Stimulated activated effector memory CD8-positive, alpha-beta T cell treated with anti-CD3 and anti-CD28 coated beads, Interleukin-12 subunit alpha, Interleukin-12 subunit beta, amount 100 ng/mL, for 72 hours (primary cell): ENCODE measurements around the gene LRRC8E.

Experiments
- ATAC-seq: fragments of 150-1000 bp; cut with Tn5 transposase; 2 replicates; pipeline ENCODE4 v1.10.0; 2021
- DNase-seq, 2 donors: peaks; one replicate each; pipeline ENCODE4 v3.0.0; 2021 to 2022; ENCODE audit warnings: low spot score in 2 of 2
- H3K27ac Mint-ChIP-seq: one replicate; pipeline ENCODE4 v1.8.0; 2022; ENCODE audit warnings: mild to moderate bottlenecking, mixed read lengths
- H3K36me3 Mint-ChIP-seq: one replicate; pipeline ENCODE4 v1.8.0; 2022; ENCODE audit warnings: mild to moderate bottlenecking, mixed read lengths
- H3K4me1 Mint-ChIP-seq: one replicate; pipeline ENCODE4 v1.8.0; 2022; ENCODE audit warnings: mixed read lengths
- H3K4me3 Mint-ChIP-seq: one replicate; pipeline ENCODE4 v1.8.0; 2022; ENCODE audit warnings: mild to moderate bottlenecking, mixed read lengths
- H3K9me3 Mint-ChIP-seq: one replicate; pipeline ENCODE4 v1.8.0; 2022; ENCODE audit warnings: mixed read lengths

Gene LRRC8E

DNA sequence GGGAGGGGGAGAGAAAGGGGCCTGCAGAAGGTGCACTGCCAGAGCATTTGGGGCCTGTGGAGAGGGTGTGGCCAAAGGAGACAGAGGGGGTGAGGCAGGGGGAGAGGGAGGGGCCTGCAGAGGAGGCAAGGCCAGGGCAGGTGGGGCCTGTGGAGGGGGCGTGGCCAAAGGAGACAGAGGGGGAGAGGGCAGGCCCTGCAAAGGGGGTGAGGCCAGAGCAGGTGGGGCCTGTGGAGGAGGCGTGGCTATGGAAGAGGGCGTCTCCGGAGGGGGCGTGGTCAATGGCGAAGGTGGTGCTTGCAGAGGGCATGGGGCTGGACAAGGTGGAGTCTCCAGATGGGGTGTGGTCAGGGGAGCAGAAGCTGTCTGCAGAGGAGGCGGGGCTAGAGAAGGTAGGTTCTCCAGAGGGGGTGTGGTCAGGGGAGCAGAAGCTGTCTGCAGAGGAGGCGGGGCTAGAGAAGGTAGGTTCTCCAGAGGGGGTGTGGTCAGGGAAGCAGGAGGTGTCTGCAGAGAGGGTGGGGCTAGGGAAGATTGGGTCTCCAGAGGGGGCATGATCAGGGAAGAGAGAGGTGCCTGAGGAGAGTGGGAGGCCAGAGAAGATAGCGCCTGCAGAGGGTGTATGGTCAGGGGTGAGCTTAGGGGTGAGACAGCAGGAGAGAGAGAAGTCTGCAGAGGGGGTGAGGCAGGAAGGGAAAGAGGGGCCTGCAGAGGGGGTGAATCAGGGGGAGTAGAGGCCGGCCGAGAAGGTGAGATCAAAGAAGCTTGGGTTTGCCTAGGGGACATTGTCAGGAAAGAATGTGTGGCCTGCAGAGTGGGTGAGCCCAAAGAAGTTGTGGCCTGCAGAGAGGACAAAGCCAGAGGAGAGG is 17.5 kb upstream of the LRRC8E start:
- Mint-ChIP-seq H3K36me3 (no peaks in the 10 kb centered on the region), H3K4me3 (peak overlapping the region; percentile 80), H3K4me1 (peaks cover 24% of the 10 kb centered on the region), H3K27ac (no peak overlapping the region), H3K9me3 (peaks cover 2% of the 10 kb centered on the region)
- ATAC-seq (no peak), DNase-seq (peak; percentile 33 to 76)

DNA sequence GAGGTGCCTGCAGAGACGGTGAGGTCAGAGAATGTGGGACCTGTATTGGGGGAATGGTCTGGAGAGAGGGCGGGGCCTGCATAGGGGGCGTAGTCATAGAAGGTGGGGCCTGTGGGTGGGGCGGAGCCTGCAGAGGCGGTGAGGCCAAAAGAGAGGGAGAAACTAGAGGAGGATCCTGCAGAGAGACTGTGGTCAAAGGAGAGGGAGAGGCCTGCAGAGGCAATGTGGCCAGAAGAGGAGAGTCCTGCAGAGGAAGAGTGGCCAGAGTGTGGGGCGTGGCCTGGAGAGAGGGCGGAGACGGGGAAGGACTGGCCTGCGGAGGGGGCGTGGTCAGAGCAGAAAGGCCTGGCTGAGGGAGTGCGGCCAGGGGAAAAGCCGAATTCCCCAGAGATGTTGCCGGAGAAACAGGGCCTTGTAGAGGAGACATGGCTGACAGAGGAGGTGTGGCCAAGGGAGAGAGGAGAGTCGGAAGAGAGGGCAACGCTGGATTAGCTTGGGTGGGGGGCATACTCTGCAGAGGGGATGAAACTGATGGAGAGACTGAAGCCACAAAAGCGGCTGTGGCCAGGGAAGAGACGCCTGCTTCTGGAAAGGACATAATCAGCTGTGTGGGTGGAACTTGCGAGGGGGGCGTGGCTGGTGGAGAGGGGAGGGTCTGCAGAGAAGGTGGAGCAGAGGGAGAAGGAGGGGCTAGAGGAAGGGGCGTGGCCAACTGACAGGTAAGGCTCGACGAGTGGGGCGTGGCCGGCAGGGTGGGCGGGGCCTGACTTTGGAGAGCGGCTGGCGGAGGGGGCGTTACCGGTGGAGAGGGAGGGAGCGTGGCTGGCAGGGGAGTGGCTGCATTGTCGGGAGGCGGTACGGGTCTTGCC is 16.6 kb upstream of the LRRC8E start:
- Mint-ChIP-seq H3K4me3 (peak overlapping the region; percentile 80), H3K27ac (no peak overlapping the region), H3K9me3 (peaks cover 2% of the 10 kb centered on the region), H3K36me3 (no peaks in the 10 kb centered on the region), H3K4me1 (peaks cover 24% of the 10 kb centered on the region)
- DNase-seq (peak; percentile 61 to 89), ATAC-seq (no peak)

DNA sequence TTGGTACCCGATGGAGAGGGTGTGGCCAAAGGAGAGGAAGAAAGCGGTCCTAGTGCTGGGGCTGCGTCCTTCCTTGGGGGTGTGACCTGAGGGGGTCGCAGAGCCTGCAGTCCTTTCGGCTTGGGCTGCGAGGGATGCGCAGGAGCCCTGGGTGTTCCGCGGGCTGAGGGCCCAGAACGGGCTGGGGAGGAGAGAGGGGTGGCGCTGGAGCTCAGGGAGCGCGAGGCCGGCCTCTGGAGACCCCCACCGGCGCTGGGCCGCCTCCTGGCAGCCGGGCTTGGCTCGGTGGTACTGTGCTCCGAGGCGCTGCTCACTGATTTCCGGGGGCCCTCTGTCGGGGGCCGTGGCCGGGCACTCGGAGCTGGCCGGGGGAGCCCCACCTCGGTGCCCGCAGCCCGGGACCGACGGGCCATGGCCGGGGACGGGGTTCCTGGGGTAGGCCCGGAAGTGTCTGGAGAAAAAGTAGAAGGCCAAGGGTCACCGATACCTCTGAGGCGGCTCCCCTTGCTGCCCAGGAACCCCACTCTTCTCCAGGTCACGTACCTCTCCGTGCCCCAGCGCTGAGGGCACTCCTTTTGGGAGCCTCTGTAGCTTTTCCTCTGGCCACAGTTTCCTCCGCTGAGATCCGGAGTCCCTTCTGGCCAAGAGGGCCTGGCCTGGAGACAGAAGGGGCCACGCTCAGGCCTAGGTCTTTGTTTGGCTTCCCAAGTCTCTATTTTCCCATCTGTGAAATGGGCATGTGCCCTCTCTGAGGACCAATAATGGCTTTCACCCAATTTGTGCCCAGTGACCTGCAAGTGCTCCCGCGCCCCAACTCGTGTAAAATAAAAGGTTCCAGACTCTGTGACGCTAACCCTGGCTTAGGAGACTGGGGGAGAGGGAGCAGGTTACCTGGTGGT is 15.8 kb upstream of the LRRC8E start:
- no peak for DNase-seq
- ATAC-seq = no peak
- H3K4me3 Mint-ChIP-seq = peak overlapping the region; percentile 80
- H3K36me3 Mint-ChIP-seq = no peaks in the 10 kb centered on the region
- no peak overlapping the region for H3K27ac Mint-ChIP-seq
- peaks cover 2% of the 10 kb centered on the region for H3K9me3 Mint-ChIP-seq
- H3K4me1 Mint-ChIP-seq = peaks cover 24% of the 10 kb centered on the region

DNA sequence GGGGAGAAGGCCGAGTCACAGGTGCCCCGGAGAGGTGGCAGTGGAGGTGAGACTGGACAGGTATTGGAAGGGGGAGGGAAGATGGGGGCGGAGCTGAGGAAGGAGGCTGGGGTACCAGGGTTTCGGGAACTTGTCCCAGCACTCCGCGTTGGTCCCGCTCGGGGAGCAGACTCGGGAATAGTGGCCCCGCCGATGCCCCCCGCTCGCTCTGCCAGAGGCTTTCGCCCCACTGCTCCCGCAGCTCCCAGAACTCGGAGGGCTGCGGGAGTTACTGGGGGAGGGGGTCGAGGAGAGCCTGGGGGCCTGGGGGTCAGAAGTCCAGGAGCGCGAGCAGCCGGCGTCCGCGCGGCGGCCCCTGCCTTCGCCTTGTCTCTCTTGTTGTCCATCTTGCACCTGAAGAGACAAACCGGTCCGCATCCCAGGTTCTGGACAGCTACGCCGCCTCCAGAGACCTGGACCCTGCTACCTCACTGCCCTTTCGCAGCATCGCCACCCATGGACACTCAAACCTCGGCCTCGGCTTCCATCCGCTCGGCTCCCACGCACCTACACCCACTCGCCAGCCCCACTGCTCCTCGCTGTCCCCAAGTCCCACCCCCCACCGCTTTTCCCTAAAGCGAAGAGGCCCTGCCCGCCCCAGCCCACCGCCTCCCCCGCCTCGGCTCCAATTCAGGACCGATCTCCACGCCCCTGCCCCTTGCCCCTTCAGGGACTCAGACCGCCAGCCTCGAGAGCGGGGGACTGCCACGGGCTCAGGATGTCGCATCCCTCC is 14.8 kb upstream of the LRRC8E start:
- no peak for ATAC-seq
- H3K27ac Mint-ChIP-seq = no peak overlapping the region
- DNase-seq = no peak
- no peaks in the 10 kb centered on the region for H3K36me3 Mint-ChIP-seq
- peak overlapping the region; percentile 44 for H3K4me3 Mint-ChIP-seq
- peaks cover 2% of the 10 kb centered on the region for H3K9me3 Mint-ChIP-seq
- H3K4me1 Mint-ChIP-seq = peaks cover 22% of the 10 kb centered on the region

DNA sequence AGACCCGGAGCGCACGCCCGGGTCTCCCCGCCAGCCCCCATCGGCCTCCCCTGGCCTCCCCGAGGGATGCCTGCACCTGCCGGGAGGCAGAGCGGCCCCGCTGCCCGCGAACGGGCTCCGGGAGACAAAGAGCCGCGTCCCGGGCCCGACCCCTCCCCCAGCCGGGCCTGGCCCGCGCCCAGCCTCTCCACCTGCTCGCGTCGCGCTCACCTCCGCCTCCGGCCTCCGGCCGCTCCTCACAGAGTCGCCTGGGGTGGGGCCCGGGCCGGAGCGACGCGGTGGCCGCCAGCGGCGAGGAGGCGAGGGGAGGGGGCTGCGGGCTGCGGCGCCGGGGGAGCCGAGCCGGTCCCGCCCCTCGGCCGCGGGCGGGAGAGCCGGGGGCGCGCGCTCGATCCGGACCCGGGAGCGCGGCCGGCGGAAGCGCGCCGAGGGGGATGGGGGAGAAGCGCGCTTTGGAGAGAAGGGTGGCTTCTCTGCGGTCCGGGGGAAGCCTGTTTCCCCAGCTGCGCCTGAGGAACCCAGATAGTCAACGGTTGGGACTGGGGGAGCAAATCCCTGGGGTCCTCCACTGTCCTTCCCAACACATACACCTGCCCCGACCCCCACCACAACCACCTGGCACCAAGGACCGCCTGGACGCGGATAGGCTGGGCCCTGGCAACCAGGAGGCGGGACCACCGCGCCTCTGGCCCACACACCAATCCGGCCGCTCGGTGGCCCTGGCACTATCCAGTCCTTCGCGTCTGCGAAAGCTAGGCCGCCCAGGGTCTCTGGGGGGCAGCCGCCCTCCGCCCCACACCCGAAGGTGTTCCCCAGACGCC is 14.0 kb upstream of the LRRC8E start, which contains the start of gene PRR36:
Gene PRR36, minus strand, starts transcription at position 315 of the 821 bp plus-strand sequence. CDS start 701 bp downstream, outside the sequence.
- Mint-ChIP-seq H3K27ac (no peak within 1 kb of the TSS), H3K9me3 (peaks cover 2% of the 10 kb centered on the region), H3K36me3 (no peaks in the 10 kb centered on the region), H3K4me1 (peaks cover 17% of the 10 kb centered on the region), H3K4me3 (peak within 1 kb of the TSS; percentile 53)
- DNase-seq = no peak
- ATAC-seq = no peak

DNA sequence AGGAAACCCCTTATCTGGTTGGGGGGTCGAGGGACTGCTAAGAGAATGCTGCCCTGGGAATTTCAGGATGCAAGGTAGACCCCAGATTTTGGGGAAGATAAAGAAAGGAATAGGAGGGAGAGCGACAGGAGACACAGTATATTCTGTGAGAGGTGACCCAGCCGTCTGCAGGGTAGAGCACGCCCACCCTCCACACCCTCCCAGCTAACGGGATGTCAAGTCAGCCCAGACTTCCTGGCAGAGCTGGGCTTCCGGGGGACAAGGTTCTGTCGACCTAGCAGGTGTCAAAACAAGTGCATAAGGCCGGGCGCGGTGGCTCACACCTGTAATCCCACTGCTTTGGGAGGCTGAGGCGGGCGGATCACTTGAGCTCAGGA is 13.4 kb upstream of the LRRC8E start:
- peaks cover 17% of the 10 kb centered on the region for H3K4me1 Mint-ChIP-seq
- peak overlapping the region; percentile 53 for H3K4me3 Mint-ChIP-seq
- ATAC-seq (no peak), DNase-seq (no peak)
- no peak overlapping the region for H3K27ac Mint-ChIP-seq
- no peaks in the 10 kb centered on the region for H3K36me3 Mint-ChIP-seq
- H3K9me3 Mint-ChIP-seq = peaks cover 2% of the 10 kb centered on the region

DNA sequence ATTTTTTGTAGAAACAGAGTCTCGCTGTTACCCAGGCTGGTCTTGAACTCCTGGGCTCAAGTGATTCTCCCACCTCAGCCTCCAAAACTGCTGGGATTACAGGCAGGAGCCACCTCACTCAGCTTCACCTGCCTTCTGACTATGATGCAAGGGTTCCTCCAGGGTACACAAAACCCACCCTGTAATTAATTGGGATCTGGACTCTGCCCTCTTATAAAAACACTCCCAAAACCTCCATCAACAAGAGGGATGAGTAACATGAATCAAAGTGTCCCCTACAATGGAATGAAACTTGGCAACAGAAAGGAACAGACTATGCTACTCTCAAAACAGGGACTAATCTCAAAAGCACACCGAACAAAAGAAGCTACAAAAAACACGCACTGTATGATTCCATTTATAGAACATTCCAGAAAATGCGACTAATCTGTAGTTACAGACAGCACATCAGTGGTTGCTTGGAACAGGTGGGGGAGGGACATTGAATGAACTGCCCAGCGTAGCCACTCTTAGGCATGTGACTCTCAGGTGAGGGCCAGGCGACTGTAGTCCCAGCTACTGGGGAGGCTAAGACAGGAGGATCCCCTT is 11.0 kb upstream of the LRRC8E start:
- H3K36me3 Mint-ChIP-seq = no peaks in the 10 kb centered on the region
- H3K4me3 Mint-ChIP-seq = no peak overlapping the region
- no peaks in the 10 kb centered on the region for H3K4me1 Mint-ChIP-seq
- H3K9me3 Mint-ChIP-seq = no peaks in the 10 kb centered on the region
- ATAC-seq (no peak), DNase-seq (no peak)
- no peak overlapping the region for H3K27ac Mint-ChIP-seq

DNA sequence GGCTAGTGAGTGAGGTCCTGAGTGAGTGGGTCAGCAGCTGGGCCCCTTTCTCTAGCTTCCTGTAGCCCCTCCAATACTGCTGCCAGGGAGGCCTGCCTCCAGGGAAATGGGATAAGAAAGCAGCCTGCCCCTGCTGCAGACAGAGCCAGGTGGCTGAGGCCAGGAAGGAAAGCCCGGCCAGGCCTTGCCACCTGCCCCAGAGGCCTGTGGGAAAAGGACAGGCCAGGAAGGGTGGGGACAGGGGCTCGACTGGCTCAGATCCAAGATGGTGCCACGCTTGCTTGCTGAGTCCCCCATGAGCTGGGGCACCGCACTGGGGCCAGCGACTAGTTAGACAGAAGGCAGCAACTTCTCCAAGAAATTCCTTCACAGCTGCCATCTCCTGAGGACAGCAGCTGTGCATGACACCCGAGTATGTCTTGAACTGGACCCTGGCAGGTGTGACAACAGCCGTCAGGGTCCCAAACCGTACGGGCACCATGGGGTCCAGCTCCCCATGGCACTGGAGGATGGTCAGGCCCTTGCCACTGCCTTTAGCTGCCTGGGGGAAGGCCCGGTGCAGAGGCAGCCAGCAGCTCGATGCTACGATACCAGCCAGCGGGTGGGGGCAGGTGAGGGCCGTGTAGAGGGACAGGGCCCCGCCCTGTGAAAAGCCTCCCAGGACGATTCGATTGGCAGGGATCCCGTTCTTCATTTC is 9.1 kb upstream of the LRRC8E start:
- Mint-ChIP-seq H3K4me3 (no peak overlapping the region), H3K36me3 (no peaks in the 10 kb centered on the region)
- ATAC-seq = peak; percentile 22

DNA sequence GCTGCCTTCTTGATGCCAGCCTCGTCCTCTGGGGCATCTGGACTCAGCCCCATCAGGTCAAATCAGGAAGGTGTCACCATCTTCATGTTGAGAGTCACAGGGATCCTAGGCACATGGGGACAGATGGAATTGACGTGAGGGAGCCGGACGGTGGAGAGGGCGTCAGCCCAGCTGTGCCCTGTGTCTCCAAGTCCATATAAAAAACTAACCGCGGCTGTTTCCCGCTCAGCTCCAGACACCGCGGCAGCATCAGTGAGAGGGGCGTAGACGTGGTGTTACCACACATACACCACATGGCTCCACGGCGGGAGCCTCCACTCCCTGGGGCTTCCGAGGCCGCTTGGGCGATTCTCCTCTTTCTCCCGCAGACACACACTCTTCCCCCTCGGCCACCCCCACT is 8.5 kb upstream of the LRRC8E start:
- peak; percentile 28 for ATAC-seq
- Mint-ChIP-seq H3K4me3 (no peak overlapping the region), H3K36me3 (no peaks in the 10 kb centered on the region), H3K27ac (no peak overlapping the region), H3K9me3 (no peaks in the 10 kb centered on the region), H3K4me1 (no peaks in the 10 kb centered on the region)
- no peak for DNase-seq

More for the DNA sequence above, 9.1 kb upstream of the LRRC8E start:
- Mint-ChIP-seq H3K4me1 (no peaks in the 10 kb centered on the region), H3K27ac (no peak overlapping the region), H3K9me3 (no peaks in the 10 kb centered on the region)
- DNase-seq = no peak

DNA sequence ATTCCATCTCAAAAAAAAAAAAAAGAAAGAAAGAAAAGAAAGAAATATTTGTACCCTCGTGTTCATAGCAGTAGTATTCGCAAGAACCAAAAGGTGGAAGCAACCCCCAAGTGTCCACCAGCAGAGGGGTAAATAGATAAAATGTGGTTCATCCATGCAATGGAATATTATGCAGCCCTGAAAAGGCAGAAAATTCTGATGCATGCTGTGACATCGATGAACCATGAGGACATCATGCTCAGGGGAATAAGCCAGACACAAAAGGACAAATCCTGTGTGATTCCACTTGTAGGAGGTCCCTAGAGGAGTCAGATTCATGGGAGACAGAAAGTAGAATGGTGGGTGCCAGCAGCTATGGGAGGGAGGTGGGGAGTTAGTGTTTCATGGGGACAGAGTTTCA is 6.4 kb upstream of the LRRC8E start:
- ATAC-seq = no peak
- Mint-ChIP-seq H3K27ac (no peak overlapping the region), H3K36me3 (no peaks in the 10 kb centered on the region), H3K4me1 (no peaks in the 10 kb centered on the region), H3K9me3 (no peaks in the 10 kb centered on the region), H3K4me3 (no peak overlapping the region)
- DNase-seq = no peak

DNA sequence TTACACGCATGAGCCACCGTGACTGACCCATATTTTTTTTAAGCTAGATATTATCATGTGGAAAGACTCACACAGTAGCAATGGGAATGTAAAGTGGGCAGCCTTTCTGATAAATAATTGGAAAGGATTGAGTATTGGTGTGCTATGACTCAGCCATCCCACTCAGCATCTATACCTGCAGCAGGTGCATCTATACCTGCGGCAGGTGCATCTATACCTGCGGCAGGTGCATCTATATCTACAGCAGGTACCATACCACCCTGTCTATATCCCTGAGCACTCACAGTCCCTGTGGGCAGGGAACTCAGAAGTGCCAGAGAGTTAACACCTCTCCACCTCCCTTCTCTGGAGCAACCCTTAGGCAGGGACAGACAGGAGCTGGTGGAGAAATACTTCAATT is 5.2 kb upstream of the LRRC8E start:
- H3K9me3 Mint-ChIP-seq = no peaks in the 10 kb centered on the region
- H3K4me1 Mint-ChIP-seq = no peaks in the 10 kb centered on the region
- ATAC-seq (no peak), DNase-seq (no peak)
- no peak overlapping the region for H3K4me3 Mint-ChIP-seq
- no peak overlapping the region for H3K27ac Mint-ChIP-seq
- no peaks in the 10 kb centered on the region for H3K36me3 Mint-ChIP-seq

DNA sequence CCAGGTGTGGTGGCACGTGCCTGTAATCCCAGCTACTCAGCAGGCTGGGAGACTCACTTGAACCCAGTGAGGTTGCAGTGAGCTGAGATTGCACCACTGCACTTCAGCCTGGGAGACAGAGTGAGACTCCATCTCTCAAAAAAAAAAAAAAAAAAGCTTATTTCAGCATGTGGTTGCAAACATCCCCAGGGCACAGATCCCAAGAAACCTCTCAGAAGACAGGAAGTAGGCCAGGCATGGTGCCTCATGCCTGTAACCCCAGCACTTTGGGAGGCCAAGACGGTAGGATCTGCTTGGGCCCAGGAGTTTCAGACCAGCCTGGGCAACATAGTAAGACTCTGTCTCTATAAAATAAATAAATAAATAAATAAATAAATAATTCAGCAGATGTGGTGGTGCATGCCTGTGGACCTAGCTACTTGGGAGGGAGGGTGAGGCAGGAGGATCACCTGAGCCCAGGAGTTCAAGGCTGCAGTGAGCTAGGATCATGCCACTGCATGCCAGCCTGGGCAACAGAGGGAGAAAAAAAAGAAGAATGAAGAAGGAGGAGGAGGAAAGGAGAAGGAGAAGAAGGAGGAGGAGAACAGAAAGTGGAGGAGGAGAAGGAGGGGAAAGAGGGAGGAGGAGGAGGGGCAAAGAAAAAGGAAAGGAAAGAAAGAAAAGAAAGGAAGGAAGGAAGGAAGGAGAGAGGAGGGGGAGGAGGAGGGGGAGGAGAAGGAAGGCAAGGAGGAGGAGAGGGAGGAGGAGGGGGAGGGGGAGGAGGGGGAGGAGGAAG is 4.3 kb upstream of the LRRC8E start:
- ATAC-seq = no peak
- no peak overlapping the region for H3K27ac Mint-ChIP-seq
- DNase-seq = no peak
- H3K36me3 Mint-ChIP-seq = no peaks in the 10 kb centered on the region
- no peaks in the 10 kb centered on the region for H3K9me3 Mint-ChIP-seq
- no peak overlapping the region for H3K4me3 Mint-ChIP-seq
- H3K4me1 Mint-ChIP-seq = no peaks in the 10 kb centered on the region
